ENCODE results near the gene KDM8.

The KDM8 gene

GRCh38 chr16:27203507-27204311 is at the start of gene KDM8:
TSS of gene KDM8 (plus strand) at chr16:27203526. CDS start at chr16:27210124, 6,598 bp downstream.
- ATAC-seq (ENCODE audit: low read depth) (peak; percentile 91), DNase-seq (ENCODE audit: low spot score) (peak; percentile 99)
- Histone ChIP-seq H3K9me3 (ENCODE audit: severe bottlenecking) (no peaks in the 10 kb centered on the region), H3K36me3 (ENCODE audit: low read depth) (no peaks in the 10 kb centered on the region), H3K4me3 (ENCODE audit: severe bottlenecking) (peak within 1 kb of the TSS; percentile 65), H3K4me1 (ENCODE audit: insufficient read depth, poor library complexity, severe bottlenecking) (no peaks in the 10 kb centered on the region), H3K27ac (ENCODE audit: poor library complexity, severe bottlenecking) (peak within 1 kb of the TSS; percentile 63), H3K27me3 (ENCODE audit: insufficient read depth, poor library complexity, severe bottlenecking) (no peaks in the 10 kb centered on the region)
- no peak for TF ChIP-seq CTCF (IDR thresholded peaks at IDR 0.05; ENCODE audit: poor library complexity, severe bottlenecking)

DNA sequence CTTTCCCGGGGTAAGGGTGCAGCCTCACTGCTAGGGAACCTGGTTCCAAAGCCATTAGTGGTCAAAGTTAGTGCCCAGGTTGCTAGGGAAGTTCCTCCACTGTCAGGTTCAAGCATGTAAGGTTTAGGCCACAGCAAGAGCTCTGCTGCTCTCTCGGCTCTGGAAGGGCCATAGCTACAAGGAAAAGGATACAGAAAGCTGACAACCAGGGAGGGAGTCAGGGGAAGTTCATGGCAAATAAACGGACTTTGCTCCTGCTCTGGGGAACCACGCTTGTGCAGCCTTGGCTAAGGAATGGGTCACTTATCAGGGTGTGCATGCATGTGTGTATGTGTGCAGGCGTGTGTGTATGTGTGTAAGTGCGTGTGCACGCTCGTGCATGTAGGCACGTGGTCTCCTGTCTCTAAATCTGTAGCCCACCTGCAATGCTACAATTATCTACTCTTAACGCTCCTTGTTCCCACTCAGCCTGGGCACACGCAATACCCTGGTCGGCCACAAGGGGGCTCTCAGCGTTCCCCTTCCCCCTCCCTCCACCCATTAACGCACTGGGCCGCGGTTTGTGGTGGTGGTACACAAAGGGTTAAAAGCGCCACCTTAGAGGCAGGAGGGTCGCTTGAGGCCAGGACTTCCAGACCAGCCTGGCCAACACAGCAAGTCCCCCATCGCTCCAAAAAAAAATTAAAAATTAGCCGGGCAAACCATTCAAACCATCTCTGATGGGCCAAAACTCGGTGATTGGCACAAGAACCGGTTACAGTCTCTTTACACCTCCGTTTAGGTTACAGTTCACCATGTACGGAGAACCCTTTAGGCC is 48.4 kb upstream of the KDM8 start:
- Histone ChIP-seq H3K27me3 (ENCODE audit: insufficient read depth, poor library complexity, severe bottlenecking) (no peaks in the 10 kb centered on the region), H3K4me1 (ENCODE audit: insufficient read depth, poor library complexity, severe bottlenecking) (no peaks in the 10 kb centered on the region), H3K36me3 (ENCODE audit: low read depth) (no peaks in the 10 kb centered on the region), H3K9me3 (ENCODE audit: severe bottlenecking) (no peaks in the 10 kb centered on the region), H3K4me3 (ENCODE audit: severe bottlenecking) (no peak overlapping the region), H3K27ac (ENCODE audit: poor library complexity, severe bottlenecking) (no peak overlapping the region)
- peak; percentile 63; the same call in 2 of the 3 replicates for ATAC-seq (ENCODE audit: low read depth)
- no peak for DNase-seq (ENCODE audit: low spot score)
- TF ChIP-seq CTCF (IDR thresholded peaks at IDR 0.05; ENCODE audit: poor library complexity, severe bottlenecking), result peak; percentile 94

DNA sequence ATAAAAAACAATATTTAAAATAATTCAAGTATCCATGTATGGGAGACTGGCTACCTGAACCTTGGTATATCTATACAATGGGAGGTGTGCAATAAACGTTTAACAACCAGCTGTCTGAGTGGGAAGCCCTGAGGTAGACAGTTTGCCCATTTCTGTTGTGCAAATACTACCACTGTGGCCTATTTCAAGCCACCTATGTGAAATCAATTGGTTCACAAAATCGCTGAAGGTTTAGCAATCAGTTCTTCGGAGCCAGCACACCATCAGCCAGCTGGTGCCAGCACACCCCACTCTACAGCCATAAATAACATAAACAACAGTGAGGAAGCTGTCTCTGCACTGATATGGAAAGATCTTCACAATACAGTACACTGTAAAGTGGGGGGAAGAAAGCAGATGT is 46.7 kb upstream of the KDM8 start:
- Histone ChIP-seq H3K4me3 (ENCODE audit: severe bottlenecking) (no peak overlapping the region), H3K27me3 (ENCODE audit: insufficient read depth, poor library complexity, severe bottlenecking) (no peaks in the 10 kb centered on the region), H3K4me1 (ENCODE audit: insufficient read depth, poor library complexity, severe bottlenecking) (no peaks in the 10 kb centered on the region), H3K36me3 (ENCODE audit: low read depth) (no peaks in the 10 kb centered on the region), H3K27ac (ENCODE audit: poor library complexity, severe bottlenecking) (no peak overlapping the region), H3K9me3 (ENCODE audit: severe bottlenecking) (no peaks in the 10 kb centered on the region)
- ATAC-seq (ENCODE audit: low read depth) (no peak), DNase-seq (ENCODE audit: low spot score) (no peak)
- no peak for TF ChIP-seq CTCF (IDR thresholded peaks at IDR 0.05; ENCODE audit: poor library complexity, severe bottlenecking)

DNA sequence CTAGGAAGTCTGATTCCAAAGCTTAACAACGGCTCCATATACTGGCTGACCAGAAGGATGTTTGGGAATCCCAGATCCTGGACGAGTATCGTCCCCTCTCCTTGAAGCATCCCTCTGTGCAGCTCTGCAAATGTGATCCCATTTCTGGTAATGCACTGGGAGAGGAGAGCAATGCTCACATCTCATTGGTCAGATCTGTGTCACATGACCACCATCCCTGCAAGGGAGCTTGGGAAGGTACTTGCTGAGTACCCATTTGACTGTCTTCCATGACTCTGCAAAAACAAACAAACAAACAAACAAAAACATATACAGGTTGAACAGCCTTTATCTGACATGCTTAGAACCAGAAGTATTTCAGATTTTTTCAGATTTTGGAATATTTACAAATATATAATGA is 41.9 kb upstream of the KDM8 start:
- H3K27me3 ChIP-seq (ENCODE audit: insufficient read depth, poor library complexity, severe bottlenecking), result no peaks in the 10 kb centered on the region
- no peak for TF ChIP-seq CTCF (IDR thresholded peaks at IDR 0.05; ENCODE audit: poor library complexity, severe bottlenecking)
- no peak overlapping the region for H3K27ac ChIP-seq (ENCODE audit: poor library complexity, severe bottlenecking)
- H3K9me3 ChIP-seq (ENCODE audit: severe bottlenecking), result no peaks in the 10 kb centered on the region
- H3K36me3 ChIP-seq (ENCODE audit: low read depth), result no peaks in the 10 kb centered on the region
- DNase-seq (ENCODE audit: low spot score), result no peak
- ATAC-seq (ENCODE audit: low read depth), result no peak
- no peak overlapping the region for H3K4me3 ChIP-seq (ENCODE audit: severe bottlenecking)
- no peaks in the 10 kb centered on the region for H3K4me1 ChIP-seq (ENCODE audit: insufficient read depth, poor library complexity, severe bottlenecking)

Measured in RWPE2 (cell line).